HG03135 (cell line): ENCODE data around the gene CAPZA1.
A peak's percentile ranks its signal among the peaks of the same experiment; 100 is the strongest.

Experiments
- ATAC-seq: cut with Tn5 transposase; IDR thresholded peaks from one replicate; pipeline ENCODE4 v1.9.1; 2021; ENCODE audit warnings: mild to moderate bottlenecking, moderate library complexity; ENCODE audit not compliant: unreplicated experiment

Gene CAPZA1

DNA sequence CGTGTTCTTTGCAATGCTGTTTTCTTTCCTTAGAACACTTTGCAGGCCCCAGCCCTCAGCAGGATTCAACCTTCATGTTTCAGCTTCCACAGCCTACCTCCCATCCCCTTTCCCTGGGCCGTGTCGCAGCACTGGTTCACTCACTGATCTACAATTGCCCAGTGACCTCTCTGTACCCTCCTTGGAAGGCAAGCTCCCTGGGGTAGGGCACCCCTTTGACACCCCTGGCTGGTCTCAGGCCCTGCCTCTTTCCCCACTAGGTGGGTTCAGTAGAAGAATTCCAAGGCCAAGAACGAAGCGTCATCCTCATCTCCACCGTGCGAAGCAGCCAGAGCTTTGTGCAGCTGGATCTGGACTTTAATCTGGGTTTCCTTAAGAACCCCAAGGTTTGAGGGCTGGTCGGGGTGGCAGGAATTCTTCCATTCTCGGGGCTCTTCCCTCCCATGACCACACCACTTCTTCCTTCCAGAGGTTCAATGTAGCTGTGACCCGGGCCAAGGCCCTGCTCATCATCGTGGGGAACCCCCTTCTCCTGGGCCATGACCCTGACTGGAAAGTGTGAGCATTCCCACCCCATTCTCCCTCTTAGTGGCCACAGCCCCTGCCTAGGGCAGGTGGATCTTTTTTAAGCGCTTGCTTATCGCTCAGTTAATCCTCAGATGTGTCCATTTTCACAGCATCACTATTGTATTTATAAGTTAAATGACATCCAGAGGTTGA is 80.0 kb downstream of the CAPZA1 start:
- no peak for ATAC-seq

GRCh38 chr1:112700290-112701226 is 80.9 kb downstream of the CAPZA1 start:
- ATAC-seq = no peak

- ATAC-seq = no peak
These were observed 81.8 kb downstream of the CAPZA1 start for GRCh38 chr1:112701227-112702066.

DNA sequence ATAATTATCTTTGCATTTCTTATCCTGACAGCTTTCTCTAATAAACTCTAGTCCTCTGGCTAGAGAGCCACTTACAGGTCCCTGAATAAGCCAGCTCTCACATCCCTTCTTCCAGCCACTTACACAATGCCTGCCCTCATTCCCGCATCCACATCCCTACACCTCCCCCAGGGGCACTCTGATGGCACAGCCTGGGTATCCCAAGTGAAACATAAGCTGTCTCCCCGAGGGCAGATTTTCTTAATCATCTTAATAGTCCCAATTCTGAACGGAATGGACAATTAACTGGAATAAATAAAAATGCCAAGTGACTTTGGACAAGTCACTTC is 82.4 kb downstream of the CAPZA1 start:
- ATAC-seq = no peak

- no peak for ATAC-seq
These were observed 83.0 kb downstream of the CAPZA1 start for GRCh38 chr1:112702420-112703261.

GRCh38 chr1:112703706-112704105 is 84.1 kb downstream of the CAPZA1 start:
- ATAC-seq = no peak

DNA sequence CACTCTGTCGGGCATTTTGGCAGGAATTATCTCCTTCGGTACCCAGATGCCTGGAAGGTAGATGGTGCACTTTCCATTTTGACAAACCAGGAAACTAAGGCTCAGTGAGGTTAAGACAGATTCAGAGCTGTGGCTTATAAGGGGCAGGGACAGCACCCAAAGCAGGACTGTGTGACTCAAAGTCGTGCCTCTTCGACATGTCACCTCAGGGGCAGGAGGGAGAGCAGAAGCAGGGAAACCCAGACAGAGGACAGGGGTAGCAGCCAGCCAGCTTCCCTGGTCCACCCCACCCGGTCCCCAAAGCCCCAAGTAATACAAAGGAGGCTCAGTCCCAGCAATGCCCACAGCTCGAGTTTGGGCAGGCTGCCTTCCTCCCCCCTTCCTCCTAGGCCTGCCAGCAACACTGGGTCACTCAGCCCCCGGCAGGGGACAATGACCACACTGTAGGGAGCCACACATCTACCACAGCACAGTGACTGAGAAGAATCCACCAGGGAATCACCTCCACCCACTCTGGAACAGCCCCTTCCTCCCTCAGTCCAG is 84.8 kb downstream of the CAPZA1 start:
- ATAC-seq = no peak

DNA sequence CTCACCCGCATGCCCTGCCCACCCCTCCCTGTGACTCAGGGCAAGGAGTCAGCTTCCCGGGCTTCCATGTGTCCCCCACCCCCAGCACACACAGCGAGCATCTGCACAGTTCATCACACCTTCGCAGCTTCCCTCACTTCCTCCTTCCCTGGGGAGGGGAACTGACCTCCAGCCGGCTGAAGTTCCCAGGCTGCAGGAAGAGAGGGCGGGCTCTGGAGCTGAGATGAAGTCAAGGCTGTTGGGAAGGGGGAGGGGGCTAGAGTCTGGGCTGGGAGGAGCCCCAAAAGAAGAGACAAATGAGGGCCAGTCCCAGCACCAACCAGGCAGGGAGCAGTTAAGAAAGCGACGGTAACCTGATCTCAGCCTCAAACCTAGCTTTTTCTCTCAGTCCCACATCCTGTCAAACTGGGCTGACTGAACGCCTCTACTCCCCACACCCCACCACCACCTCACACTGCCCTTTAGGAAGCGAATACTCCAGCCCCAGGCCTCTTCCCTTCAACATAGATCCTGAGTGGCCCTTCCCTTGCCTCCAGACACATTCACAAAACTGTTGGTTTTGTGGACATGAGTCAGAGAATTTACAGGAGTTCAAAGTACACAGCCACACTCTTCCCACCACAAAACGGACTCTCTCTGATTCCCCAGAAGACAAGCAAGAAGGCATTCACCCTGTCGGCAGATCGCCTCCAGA is 85.4 kb downstream of the CAPZA1 start:
- ATAC-seq = peak; percentile 61

DNA sequence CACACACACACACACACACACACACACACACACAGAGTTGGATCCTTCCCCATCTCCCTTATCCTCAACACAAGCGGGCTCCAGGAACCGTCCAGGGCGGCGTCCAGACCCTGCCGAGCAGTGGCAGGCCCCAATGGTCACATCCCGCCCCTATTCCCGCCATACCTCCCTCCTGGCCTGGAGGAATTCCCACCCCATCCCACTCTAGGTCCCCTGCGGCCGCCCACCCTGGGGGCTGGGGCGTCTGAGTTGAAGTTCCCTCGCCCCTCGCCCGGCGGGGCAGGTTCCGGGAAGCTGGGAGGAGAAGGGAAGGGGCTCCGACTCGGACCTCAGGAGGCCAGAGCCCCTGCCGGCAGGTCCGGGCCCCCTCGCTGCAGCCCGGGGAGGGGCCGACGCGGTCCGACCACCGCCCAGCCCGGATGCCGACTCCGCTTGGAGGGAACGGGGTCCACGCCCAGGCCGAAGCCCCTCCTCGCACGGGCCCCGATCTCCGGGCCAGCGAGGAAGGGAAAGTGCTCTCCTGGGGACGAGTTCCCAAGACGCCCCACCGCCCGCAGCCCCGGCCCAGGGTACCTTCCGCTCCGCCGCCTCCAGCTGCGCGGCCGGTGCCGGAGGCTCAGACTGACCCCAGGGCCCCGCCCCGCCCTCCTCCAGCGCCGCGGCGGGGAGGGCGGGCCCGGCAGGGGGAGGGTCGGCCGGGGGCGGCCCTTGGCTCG is 87.0 kb downstream of the CAPZA1 start, which contains the start of gene RHOC:
TSS of gene RHOC (minus strand) at position 623 of the 716 bp plus-strand sequence. CDS start 3,328 bp downstream, outside the sequence.
- peak; percentile 56 for ATAC-seq

DNA sequence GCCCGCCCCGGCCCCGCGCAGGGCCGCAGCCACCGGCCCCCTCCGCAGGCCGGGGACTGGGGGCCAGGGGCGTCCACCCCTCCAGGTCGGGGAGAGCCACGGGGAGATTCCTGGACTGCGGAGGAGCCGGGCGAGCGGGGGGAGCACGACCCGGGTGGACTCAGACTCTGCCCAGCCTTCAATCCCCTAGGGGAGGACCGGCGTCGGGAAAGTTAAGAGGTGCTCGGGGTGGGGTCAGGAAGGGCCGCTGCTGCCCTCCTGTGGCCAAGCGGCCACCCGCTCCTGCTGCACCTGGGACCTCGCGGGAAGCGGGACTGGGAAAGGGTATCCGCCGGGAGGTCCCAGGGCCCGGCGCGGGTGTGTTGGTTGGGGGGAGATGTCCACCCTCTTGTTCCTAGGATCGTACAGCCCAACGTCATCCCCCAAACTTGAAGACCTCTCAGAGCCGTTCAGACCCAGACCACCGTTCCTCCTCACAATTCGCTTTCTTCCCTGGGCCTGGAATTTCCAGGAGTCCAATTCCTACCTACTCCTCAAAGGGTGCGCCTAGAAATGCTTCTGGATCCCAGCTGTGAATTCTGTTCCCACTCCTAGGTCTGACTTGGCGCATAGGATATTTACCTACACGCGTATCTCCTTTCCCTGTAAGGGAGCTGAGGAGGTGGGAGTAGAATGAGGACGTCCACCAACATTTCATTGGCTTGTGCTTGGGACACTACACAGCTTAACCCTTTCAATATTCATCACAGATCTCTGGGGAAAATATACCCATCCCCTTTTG is 87.8 kb downstream of the CAPZA1 start:
- peak; percentile 53 for ATAC-seq

DNA sequence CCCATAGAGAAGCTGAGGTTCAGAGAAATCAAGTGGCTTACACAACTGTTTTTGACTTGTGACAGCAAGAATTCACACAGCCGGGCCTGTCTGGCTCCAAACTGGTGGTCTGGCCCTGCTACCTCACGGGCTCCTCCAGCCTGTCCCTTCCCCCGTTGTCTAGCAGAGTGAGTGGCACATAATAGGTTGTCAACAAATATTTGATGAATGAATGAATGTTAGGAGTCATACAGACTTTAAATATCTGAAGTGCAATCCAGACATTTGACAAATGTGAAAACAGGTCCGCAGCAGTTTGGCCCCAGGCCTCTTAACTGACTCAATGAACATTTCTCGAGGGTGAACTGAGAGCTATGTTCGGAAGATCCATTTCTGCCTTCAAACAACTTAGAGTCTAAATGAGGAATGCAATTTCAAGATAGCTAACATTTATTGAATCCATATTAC is 88.4 kb downstream of the CAPZA1 start:
- no peak for ATAC-seq

DNA sequence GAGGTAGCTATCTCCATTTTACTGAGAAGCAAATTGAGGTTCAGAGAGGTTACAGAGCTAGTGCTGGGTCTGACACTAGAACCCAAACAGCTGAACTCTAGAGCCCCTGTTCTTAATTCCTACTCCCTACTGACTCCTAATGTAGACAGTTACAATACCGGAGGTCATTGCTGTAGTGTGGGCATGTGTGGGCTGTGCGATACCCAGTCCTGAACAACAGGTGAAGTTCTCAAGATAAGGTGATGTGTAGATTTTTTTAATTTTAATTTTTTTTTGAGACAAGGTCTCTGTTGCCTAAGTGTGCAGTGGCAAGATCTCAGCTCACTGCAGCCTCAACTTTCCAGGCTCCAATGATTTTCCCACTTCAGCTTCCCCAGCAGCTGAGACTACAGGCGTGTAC is 88.9 kb downstream of the CAPZA1 start:
- ATAC-seq = no peak

DNA sequence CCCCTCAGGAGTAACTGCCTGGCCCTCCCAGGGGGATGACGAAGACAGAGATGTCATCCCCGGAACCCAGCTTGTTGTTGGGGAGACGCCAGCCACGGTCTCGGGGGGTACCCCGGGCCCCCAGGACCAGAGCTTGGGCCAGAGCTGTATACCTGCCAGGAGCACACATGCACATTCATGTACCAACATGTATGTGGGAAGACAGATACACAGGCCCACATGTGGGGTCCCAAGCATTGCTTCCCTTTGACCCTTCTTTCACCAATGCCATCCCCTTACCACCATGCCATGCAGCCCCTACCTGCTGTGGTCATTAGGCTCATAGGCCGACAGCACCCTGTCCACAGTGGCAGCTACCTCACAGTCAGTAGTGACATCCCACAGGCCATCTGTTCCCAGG is 90.5 kb downstream of the CAPZA1 start:
- ATAC-seq = no peak

DNA sequence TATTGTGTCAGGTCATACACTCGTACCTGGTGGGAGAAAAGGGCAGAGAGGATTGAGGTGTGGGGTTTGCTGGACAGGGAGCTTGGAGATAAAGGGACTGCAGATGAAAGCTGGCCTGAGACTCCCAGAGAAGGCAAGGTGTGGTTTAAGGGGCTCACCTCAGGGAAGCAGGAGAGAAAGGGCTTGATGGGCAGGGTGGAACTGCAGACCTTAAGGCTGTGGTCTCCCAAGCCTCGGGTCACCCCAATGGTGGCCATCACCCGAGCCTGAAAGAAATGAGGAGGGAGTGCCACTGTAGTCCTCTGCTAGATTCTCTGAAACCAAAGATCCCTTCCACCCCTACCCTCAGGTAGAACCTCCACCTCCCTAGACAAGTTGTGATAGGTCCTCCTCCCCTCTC is 91.0 kb downstream of the CAPZA1 start:
- no peak for ATAC-seq

- ATAC-seq = no peak
These were observed 91.4 kb downstream of the CAPZA1 start for GRCh38 chr1:112711041-112711440.

- ATAC-seq = no peak
These were observed 92.0 kb downstream of the CAPZA1 start for GRCh38 chr1:112711670-112712069.

DNA sequence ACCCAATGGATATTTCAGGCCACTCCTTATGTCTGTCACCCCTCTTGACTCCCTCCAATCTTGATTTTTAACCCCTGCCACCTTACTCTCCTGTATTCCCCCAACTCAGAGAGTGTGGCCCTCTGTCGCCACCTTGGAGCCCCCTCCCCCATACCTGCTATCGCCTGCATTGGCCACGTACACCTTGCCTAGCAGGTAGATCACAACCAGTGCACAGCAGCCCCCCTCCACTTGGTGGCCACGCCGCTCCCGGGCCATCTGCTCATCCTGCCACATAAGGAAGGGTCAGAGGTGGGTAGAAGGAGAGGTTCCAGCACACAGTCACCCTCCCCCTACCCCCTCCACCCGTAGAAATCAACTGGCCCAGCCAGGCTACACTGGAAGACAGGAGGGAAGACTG is 92.6 kb downstream of the CAPZA1 start:
- ATAC-seq = no peak

DNA sequence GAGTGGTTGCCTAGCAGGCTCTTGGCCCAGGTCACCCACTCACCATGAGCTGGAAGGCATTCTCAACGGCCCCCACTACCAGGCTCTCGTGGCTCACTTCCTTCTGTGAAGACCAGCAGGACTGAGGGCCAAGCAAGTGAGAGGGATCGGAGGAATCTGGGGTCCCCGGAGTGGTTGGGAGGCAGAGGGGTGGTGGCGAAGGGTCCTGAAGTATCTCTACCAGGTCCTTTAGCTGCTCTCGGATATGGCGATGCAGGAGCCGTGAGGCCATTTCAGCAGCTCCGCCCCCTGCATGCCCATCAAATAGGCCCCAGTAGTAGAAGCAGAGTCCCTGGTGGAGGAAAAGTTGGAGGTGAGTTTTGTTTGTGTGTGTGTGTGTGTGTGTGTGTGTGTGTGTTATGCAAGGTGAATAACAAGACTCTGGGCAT is 93.1 kb downstream of the CAPZA1 start:
- no peak for ATAC-seq
